NCI-H1105 treated with DMSO at 0.1 percent for 48 hours (cell line): ENCODE measurements around the gene VRTN.

ENCODE experiments used
- DNase-seq: peaks from one replicate; lab custom pipeline; 2025; lab: John Stamatoyannopoulos, UW

VRTN gene

GRCh38 chr14:74392616-74393570 is 44.6 kb downstream of the VRTN start:
- DNase-seq = no peak

DNA sequence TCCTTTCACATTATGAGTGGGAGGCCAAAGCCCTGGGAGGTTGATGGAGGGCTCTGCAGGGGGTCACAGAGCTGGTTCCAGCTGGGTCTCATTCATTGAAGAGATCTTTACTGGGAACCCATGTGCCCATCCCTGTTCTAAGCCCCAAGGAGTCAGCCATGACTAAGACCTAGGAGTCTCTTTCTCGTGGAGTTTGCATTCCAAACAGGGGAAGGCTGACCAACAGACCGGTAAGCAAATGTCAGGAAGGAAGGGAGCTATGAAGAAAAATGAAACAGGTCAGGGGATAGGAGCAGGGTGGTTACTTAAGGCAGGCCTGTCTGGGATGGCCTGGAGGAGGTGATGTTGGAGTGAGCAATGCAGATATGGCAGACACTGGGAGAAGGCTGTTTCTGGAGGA is 46.3 kb downstream of the VRTN start:
- no peak for DNase-seq

DNA sequence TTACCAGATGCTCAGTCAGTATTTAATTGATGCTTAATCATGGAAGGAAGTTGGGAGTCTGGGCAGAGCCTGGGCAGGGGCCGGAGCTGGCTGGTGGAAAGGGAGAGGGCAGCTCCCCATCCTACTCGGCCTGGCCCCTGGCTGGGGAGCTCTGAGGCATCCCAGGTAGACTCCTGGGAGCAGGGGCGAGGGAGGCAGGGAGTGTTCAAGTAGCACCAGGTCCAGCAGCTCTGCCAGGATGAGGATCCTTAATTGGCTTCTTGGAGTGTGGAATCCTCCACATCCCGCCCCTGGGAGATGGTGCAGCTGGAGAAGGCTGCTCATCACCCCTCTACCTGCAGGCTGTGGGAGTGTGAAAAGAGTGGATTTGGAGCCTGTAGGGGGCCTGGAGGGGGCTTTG is 46.8 kb downstream of the VRTN start:
- no peak for DNase-seq

DNA sequence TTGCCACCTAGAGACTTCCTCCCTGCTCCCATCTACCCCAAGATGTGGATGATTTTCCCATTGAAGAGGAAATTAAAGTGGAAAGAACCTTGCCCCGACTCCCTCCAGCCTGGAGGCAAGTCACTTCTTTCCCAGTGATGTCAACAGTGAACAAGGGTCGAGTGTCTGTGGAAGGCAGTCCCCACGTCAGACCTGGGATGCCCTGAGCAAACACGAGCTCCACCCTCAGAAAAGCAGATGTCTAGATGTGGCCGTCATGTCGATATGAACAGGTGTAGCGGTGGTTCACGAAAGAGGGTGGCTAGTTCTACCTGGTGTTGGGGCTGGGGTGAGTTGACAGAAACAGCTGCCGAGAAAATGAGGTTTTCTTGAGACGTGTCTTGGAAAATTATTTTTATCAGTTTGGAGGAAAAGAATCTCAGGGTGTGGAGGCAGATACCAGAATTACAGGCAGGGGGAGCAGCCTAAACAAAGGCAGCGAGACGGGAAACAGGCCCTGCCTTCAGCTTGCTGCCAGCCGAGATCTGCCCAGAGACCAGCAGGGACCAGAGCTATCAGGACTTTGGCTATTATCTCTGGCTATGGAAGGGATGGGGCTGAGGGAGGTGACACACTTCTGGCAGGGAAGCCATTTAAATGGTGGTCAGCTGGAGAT is 51.9 kb downstream of the VRTN start:
- DNase-seq = no peak

DNA sequence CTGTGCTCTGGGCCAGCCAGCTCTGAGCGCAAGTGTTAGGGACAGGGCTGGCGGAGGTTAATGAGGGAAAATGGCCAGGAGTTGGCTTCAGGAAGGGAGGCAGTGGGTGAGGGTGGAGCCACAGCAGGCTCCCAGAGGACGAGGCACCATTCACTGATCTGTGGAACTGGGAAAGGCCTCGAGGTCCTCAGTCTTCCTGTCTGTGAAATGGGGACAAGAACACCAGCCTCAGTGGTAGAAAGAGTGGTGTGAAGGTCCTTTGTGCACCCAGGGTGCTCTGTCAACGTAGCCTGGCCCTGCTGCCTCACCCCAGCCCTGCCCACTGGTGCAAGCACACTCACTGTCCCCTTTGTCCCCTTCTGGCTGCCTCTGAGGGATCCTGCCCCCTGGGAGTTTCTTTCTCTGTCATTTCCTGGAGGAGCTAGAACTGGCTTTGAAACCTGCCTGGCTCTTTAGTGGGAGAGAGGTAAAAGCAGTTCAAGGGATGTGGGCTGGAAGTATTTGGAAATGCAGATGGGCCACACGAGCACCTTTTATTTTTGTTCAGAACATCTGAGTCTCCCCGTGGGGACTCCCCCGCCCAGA is 52.7 kb downstream of the VRTN start:
- no peak for DNase-seq

DNA sequence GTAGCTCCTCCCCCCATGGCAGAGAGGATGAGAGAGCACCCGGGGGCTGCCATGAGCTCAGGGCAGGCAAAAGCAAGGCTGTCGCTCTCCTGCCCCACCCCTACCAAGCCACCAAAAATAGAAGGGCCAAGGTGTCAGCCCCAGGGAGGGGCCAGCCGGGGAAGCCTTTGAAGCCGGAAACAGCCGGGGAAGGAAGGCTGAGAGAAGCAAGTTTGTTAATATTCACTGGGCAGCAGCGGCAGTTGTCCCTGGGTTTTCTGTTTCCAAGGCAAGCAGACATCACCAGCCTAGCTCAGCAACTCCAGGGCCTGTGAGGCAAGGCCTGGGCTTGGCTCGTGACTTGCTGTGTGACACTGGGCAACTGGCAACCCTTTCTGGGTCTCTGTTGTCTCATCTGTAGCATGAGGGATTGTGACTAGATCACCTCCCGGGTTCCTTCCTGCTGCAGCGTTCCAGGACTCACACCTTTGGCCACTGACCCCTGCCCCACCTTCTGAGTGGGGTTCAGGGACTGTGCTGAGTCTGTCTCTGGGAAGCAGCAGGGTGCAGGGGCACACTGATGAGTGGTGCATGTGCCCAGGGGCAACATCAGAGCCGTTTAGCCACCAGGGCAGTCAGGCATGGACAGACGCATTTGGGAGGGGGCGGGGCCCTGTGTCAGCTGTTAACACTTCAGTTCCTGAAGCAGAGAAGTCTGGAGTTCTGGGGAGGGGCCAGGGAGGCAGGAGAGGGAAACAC is 53.4 kb downstream of the VRTN start:
- DNase-seq = no peak

GRCh38 chr14:74402401-74403251 is 54.4 kb downstream of the VRTN start:
- no peak for DNase-seq

GRCh38 chr14:74403619-74404417 is 55.5 kb downstream of the VRTN start:
- no peak for DNase-seq

- no peak for DNase-seq
These were observed 56.2 kb downstream of the VRTN start for GRCh38 chr14:74404435-74404834.

- no peak for DNase-seq
These were observed 57.4 kb downstream of the VRTN start for GRCh38 chr14:74405663-74406062.

DNA sequence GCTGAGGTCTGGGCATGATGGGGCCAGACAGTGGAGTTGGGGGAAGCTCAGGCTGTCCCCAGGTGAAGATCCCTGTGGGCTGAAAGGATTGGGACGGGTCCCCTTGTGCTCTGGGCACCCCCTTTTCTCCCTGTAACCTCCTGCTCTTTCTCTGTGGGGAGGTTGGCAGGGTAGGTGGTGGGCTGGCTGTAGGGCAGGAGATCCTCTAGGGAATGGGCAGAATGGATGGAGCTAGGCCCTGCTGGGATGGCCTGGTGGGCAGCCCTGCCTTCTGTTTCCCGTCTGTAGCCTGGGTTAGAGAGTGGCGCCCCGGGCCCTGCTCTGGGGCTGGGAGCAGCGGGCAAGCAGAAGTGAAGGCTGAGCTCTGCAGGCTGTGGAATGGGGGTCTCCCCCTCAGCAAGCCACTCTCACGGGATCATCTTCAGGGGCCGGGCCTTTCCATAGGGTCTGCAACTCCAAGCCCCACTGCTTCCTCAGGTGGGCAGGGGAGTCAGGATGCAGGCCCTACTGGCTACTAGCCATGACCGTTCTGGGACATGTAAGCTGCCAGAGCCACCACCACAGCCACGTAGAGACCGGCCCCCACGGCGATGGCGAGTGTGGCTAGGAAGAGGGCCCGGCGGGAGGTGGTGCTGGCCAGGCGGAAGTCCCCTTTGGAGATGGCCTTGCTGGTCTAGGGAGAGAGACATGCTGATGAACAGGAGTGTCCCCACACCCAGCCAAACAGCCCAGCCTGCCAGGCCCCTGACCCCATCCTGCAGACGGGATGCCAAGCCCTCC is 58.9 kb downstream of the VRTN start:
- DNase-seq = no peak

GRCh38 chr14:74407801-74408154 is 59.5 kb downstream of the VRTN start:
- DNase-seq = no peak

DNA sequence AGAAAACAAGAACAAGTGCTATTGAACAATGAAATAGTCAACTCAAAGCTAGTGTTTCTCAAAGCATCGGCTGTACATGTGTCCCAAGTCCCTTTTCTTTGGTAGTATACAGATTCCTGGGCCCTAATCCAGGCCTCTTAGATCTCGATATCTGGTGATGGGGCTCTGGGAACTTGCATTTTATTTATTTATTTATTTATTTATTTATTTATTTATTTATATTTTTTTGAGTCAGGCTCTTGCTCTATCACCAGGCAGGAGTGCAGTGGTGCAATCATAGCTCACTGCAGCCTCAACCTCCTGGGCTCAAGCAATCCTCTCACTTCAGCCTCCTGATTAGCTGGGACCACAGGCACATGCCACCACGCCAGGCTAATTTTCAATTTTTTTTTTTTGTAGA is 60.6 kb downstream of the VRTN start:
- DNase-seq = no peak

DNA sequence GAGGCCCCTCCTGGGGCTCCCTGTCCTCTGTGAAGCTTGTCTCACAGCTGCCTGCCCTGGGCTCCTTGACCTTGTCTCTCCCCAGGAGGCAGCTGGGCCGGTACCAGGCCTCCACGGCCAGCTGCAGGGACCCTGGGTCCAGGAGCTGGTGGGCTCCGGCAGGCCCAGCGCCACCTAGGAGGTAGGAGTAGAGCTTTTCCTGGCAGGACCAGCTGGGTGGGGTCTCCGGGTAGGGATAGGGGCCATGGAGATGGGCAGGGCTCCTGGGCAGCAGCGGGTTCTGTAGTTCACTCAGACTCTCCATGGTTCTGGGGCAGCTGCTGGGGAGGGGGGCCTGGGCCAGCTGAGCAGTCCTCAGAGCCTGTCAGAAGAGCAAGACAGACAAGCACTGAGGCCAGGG is 61.2 kb downstream of the VRTN start:
- no peak for DNase-seq
